ENCODE measurements around the gene NPHS2. TPM values are rescaled to one million over a fixed set of nuclear protein-coding genes. Genes with fewer than 3 reads are reported as not detected.

The NPHS2 gene
- 1 to 10 TPM in 1 of 7 donors, not detected in 6; 1.0 TPM for total RNA-seq
- polyA plus RNA-seq: under 1 TPM in 1 of 2 donors, not detected in 1; 0.10 TPM
- long read RNA-seq, donor 1: 0 reads
- long read RNA-seq, donor 2, partial matches to known transcripts: 0 of 2 reads
- long read RNA-seq, donor 2, other reads (novel, unspliced or antisense): 0 of 2 reads
- long read RNA-seq, donor 3: 0 reads

DNA sequence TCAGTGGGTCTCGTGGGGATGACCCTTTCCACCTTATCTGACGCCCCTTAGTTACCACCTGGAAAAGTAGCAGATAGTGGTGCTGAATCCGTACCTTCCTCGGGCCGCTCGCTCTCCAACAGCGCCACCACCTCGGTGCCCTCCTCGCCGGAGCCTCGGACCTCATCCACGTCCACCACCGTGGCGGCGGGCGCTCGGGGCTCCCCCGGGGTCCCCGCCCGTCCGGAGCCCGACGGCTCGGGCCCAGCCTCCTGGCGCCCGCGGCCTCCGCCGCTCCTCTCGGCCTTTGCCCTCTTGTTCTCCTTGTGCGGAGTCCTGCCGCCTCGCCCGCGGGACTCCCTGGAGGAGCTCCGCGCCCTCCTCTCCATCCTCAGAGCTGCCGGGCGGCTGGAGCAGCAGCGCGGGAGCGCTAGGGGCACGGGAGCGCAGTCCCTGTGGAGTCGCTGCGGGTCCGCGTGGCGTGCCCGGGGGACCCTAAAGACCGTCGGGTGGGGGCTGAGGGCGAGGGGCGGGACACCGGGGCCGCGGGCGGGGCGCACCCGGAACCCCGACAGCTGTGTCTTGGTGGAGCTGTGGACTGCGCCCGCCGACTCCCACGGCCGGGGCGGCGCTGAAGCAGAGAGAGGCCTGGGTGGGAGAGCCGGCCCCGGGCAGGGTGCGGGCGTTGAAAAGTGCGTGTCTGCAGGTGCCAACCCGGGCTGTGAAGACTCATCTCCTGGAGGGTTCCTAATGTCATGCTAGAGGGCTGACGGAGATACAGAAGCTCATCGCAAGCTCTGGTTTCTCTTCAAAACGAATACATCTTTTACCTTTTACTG is at the start of gene NPHS2:
Gene NPHS2 (minus strand): TSS at position 452 of the 818 bp plus-strand sequence. CDS start 84 bp downstream, at position 368.
- intact Hi-C loops (cut with DNase I): no loop called here
- Histone ChIP-seq H3K4me1 (ENCODE audit: insufficient read depth) (no peaks in the 10 kb centered on the region), H3K27ac (no peak within 1 kb of the TSS), H3K27me3 (no peaks in the 10 kb centered on the region), H3K36me3 (no peaks in the 10 kb centered on the region), H3K4me3 (no peak within 1 kb of the TSS), H3K9me3 (no peaks in the 10 kb centered on the region)
- DNase-seq: no peak
- 3 to 5% (median 3%) methylated on average over 60 to 77 of the region's 77 CpGs for WGBS, 3 donors
- TF ChIP-seq EP300 (IDR thresholded peaks at IDR 0.05) (no peak), POLR2A (IDR thresholded peaks at IDR 0.05) (no peak)
- TF ChIP-seq, protein P1, sequence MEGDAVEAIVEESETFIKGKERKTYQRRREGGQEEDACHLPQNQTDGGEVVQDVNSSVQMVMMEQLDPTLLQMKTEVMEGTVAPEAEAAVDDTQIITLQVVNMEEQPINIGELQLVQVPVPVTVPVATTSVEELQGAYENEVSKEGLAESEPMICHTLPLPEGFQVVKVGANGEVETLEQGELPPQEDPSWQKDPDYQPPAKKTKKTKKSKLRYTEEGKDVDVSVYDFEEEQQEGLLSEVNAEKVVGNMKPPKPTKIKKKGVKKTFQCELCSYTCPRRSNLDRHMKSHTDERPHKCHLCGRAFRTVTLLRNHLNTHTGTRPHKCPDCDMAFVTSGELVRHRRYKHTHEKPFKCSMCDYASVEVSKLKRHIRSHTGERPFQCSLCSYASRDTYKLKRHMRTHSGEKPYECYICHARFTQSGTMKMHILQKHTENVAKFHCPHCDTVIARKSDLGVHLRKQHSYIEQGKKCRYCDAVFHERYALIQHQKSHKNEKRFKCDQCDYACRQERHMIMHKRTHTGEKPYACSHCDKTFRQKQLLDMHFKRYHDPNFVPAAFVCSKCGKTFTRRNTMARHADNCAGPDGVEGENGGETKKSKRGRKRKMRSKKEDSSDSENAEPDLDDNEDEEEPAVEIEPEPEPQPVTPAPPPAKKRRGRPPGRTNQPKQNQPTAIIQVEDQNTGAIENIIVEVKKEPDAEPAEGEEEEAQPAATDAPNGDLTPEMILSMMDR (IDR thresholded peaks at IDR 0.05): no peak

DNA sequence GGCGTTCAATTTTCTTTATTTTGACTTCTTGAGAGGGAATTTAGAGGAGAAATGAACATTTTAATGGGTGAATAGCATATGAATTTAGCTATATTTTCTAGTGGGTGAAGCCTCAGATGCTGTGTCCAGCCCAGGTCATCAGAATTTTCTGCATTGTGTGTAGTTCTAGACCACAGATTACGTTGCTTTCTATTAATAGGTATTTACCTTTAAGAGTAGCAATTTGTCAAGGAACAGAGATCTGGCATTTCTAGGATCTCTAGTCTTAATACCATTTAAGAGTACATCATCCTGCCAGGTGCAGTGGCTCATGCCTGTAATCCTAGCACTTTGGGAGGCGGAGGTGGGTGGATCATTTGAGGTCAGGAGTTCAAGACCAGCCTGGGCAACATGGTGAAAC is 36.6 kb upstream of the NPHS2 start:
- WGBS, 3 donors: 74 to 79% (median 77%) methylated on average over 3 of the region's 3 CpGs
- H3K27me3 ChIP-seq: no peaks in the 10 kb centered on the region
- no peak overlapping the region for H3K4me3 ChIP-seq
- H3K9me3 ChIP-seq: no peaks in the 10 kb centered on the region
- H3K36me3 ChIP-seq: no peaks in the 10 kb centered on the region
- TF ChIP-seq EP300 (IDR thresholded peaks at IDR 0.05): no peak
- TF ChIP-seq, protein P1 (IDR thresholded peaks at IDR 0.05): no peak
- TF ChIP-seq POLR2A (IDR thresholded peaks at IDR 0.05): no peak
- intact Hi-C loops (cut with DNase I): no loop called here
- no peaks in the 10 kb centered on the region for H3K4me1 ChIP-seq (ENCODE audit: insufficient read depth)
- no peak for DNase-seq
- no peak overlapping the region for H3K27ac ChIP-seq

DNA sequence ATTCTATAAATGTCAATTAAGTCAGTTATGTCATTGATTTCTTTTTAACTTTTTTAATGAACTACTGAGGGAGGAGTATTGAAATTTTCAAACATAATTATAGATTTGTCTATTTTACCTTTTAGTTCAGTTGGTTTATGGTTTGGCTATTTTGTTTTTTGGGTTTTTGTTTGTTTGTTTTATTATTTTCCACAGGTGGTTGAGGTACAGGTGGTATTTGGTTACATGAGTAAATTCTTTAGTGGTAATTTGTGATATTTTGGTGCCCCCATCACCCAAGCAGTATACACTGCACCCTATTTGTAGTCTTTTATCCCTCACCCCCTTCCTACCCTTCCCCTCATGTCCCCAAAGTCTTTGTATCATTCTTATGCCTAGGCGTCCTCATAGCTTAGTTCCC is 25.3 kb upstream of the NPHS2 start:
- H3K4me3 ChIP-seq: no peak overlapping the region
- H3K36me3 ChIP-seq: no peaks in the 10 kb centered on the region
- TF ChIP-seq POLR2A (IDR thresholded peaks at IDR 0.05) (no peak), EP300 (IDR thresholded peaks at IDR 0.05) (no peak)
- TF ChIP-seq, protein P1 (IDR thresholded peaks at IDR 0.05): no peak
- no peaks in the 10 kb centered on the region for H3K4me1 ChIP-seq (ENCODE audit: insufficient read depth)
- DNase-seq: no peak
- intact Hi-C loops (cut with DNase I): no loop called here
- no peaks in the 10 kb centered on the region for H3K9me3 ChIP-seq
- no peaks in the 10 kb centered on the region for H3K27me3 ChIP-seq
- WGBS, 3 donors: 70 to 86% (median 81%) methylated on average over 1 of the region's 1 CpG
- H3K27ac ChIP-seq: no peak overlapping the region

DNA sequence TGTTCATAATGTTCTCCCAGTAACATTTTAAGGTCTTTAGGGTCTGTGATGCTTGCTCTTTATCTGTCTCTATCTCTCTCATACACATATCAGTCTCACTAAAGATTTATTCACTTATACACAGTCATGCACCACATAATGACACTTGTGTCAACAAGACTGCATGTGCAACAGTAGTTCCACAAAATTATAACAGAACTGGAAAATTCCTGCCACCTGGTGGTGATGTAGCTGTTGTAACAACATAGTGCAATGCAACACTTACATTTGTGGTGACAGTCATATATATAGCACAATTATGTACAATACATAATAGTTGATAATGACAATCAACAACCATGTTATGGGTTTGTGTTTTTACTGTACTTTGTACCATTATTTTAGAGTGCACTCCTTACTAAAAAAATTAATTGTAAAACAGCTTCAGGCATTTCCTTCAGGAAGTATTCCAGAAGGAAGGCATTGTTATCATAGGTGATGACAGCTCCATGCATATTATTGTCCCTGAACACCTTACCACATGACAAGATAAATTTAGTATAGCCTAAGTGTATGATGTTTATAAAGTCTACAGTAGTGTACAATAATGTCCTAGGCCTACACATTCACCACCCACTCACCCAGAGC is 24.0 kb upstream of the NPHS2 start:
- Histone ChIP-seq H3K27me3 (no peaks in the 10 kb centered on the region), H3K9me3 (no peaks in the 10 kb centered on the region), H3K27ac (no peak overlapping the region), H3K4me3 (no peak overlapping the region), H3K36me3 (no peaks in the 10 kb centered on the region), H3K4me1 (ENCODE audit: insufficient read depth) (no peaks in the 10 kb centered on the region)
- intact Hi-C loops (cut with DNase I): no loop called here
- no peak for DNase-seq
- TF ChIP-seq, protein P1 (IDR thresholded peaks at IDR 0.05): no peak
- TF ChIP-seq POLR2A (IDR thresholded peaks at IDR 0.05) (no peak), EP300 (IDR thresholded peaks at IDR 0.05) (no peak)

Measured in ovary (tissue), 10 donors.